ENCODE measurements around the gene ITLN2. TPM values are rescaled to one million over a fixed set of nuclear protein-coding genes. Genes with fewer than 3 reads are reported as not detected.

Gene ITLN2
- not detected in 2 replicates for total RNA-seq
- not detected in 2 replicates for polyA plus RNA-seq

GRCh38 chr1:160954158-160955104, at the start of gene ITLN2:
ITLN2 (minus strand) TSS chr1:160954809; CDS start chr1:160954741, 68 bp downstream.
- DNase-seq (ENCODE audit: low read depth in 1 of 2, low spot score in 1 of 2): peak; percentile 68
- Histone ChIP-seq H3K4me1 (ENCODE audit: low read depth) (no peaks in the 10 kb centered on the region), H3K9me3 (ENCODE audit: low read depth) (no peaks in the 10 kb centered on the region), H3K27me3 (peaks cover 9% of the 10 kb centered on the region), H3K4me3 (no peak within 1 kb of the TSS), H3K36me3 (no peaks in the 10 kb centered on the region), H3K27ac (no peak within 1 kb of the TSS)
- peak; percentile 76 for TF ChIP-seq CTCF (IDR thresholded peaks at IDR 0.05; ENCODE audit: low read depth, low read length)

- H3K27ac ChIP-seq: peak overlapping the region; percentile 75
- H3K4me1 ChIP-seq (ENCODE audit: low read depth): peaks cover 31% of the 10 kb centered on the region
- peaks cover 35% of the 10 kb centered on the region for H3K36me3 ChIP-seq
- no peaks in the 10 kb centered on the region for H3K9me3 ChIP-seq (ENCODE audit: low read depth)
- no peak overlapping the region for H3K4me3 ChIP-seq
- no peak for TF ChIP-seq CTCF (IDR thresholded peaks at IDR 0.05; ENCODE audit: low read depth, low read length)
- DNase-seq (ENCODE audit: low read depth in 1 of 2, low spot score in 1 of 2): peak in 1 of 2 donors; percentile 81
- no peaks in the 10 kb centered on the region for H3K27me3 ChIP-seq
Measured at GRCh38 chr1:161001525-161001924, 46.9 kb upstream of the ITLN2 start.

DNA sequence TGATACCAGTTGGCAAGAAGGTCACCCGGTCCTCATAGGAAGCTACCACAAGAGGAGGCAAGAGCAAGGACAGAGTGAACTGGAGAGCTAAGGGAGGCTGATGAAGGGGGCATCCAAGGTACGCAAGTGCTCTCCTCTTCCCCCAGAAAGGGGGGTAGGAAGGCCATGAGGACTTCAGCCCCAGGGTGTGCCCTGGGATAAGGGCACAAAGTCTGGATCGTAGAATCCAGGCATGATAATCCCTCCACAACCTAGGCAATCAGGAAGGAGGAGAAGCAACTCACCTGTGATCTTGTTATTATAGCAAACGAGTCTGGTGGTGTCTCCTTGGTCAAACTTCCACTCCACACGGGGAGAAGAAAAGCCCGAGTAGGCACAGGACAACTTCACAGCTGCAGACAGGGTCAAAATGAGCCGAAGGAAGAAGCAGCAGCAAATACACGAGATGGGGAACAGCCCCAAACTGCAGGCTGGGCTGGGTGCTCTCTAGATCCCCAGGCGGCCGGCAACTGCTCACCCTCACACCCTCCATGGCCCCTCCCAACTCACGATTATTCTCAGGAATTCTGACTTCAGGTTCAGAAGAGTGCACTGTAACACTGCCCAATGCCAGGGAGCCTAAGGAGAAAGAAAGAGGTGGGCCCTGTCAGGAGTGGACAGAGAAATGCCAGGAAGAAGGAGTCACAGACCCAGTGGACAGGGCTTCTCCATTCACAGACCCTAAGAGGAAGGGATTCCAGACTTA, 46.3 kb upstream of the ITLN2 start:
- peaks cover 35% of the 10 kb centered on the region for H3K36me3 ChIP-seq
- TF ChIP-seq CTCF (IDR thresholded peaks at IDR 0.05; ENCODE audit: low read depth, low read length): no peak
- no peak overlapping the region for H3K4me3 ChIP-seq
- H3K27ac ChIP-seq: peak overlapping the region; percentile 75
- H3K9me3 ChIP-seq (ENCODE audit: low read depth): no peaks in the 10 kb centered on the region
- no peaks in the 10 kb centered on the region for H3K27me3 ChIP-seq
- peak in 1 of 2 donors; percentile 29 for DNase-seq (ENCODE audit: low read depth in 1 of 2, low spot score in 1 of 2)
- peaks cover 30% of the 10 kb centered on the region for H3K4me1 ChIP-seq (ENCODE audit: low read depth)

GRCh38 chr1:160999376-160999775, 44.8 kb upstream of the ITLN2 start:
- Histone ChIP-seq H3K4me3 (no peak overlapping the region), H3K27ac (peak overlapping the region; percentile 84), H3K27me3 (no peaks in the 10 kb centered on the region), H3K36me3 (peaks cover 35% of the 10 kb centered on the region), H3K4me1 (ENCODE audit: low read depth) (peaks cover 30% of the 10 kb centered on the region), H3K9me3 (ENCODE audit: low read depth) (no peaks in the 10 kb centered on the region)
- TF ChIP-seq CTCF (IDR thresholded peaks at IDR 0.05; ENCODE audit: low read depth, low read length): no peak
- no peak for DNase-seq (ENCODE audit: low read depth in 1 of 2, low spot score in 1 of 2)

DNA sequence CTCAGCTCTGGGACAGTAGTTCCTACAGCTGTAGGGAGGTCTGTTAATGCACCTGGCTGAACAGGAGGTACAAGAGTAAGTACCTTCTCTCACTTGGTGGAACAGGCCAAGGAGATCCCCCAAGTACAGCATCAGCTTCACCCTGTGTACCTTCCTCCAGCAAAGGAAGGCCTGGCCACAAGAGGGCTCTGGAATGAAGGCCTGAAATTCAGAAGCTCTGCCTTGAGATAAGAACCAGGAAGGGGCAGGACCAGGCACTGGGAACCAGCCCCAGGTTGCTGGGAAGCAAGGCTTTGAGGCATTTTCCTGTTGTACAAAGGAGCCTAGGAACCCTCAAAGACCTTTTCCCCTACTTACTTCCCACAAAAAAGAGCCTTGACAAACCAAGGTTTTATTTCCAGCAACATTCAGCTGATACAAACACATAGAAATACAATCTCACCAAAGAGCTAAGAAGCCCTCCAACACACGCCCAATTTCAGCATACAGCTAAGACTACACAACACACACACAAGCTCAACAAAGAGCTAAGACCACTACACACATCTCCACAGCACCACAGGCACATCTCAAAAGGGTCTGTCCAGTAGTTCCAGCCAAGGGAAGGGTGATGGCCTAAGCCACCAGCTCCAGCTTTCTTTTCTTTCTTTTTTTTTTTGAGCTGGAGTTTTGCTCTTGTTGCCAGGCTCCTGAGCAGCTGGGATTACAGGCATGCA, 42.9 kb upstream of the ITLN2 start:
- Histone ChIP-seq H3K27me3 (no peaks in the 10 kb centered on the region), H3K4me1 (ENCODE audit: low read depth) (peaks cover 33% of the 10 kb centered on the region), H3K36me3 (peaks cover 35% of the 10 kb centered on the region), H3K9me3 (ENCODE audit: low read depth) (no peaks in the 10 kb centered on the region), H3K4me3 (no peak overlapping the region), H3K27ac (peak overlapping the region; percentile 84)
- peak; percentile 74 to 91 for DNase-seq (ENCODE audit: low read depth in 1 of 2, low spot score in 1 of 2)
- TF ChIP-seq CTCF (IDR thresholded peaks at IDR 0.05; ENCODE audit: low read depth, low read length): peak; percentile 95
